HepG2 (cell line): ENCODE data around the gene ACE. TPM values are rescaled to one million over a fixed set of nuclear protein-coding genes. Genes with fewer than 3 reads are reported as not detected.

Experiments used
- ATAC-seq: fragments of 200-7000 bp; cut with Tn5 transposase; 3 replicates; pipeline ENCODE4 v1.9.1; 2020; ENCODE audit warnings: mild to moderate bottlenecking, moderate library complexity
- BruUV-seq: library from RNA; stranded (reverse); fragments of 400-500 nt; replicated peaks from 2 replicates; lab custom pipeline; 2021; lab: Mats Ljungman, UMichigan
- CTCF ChIA-PET: fragments of 300-600 bp; formaldehyde crosslinking; extraction: SDS; loops from one replicate; lab custom pipeline; 2021; ENCODE audit warnings: low total read pairs, inconsistent platforms, low intra/inter-chr PET ratio; lab: Yijun Ruan, JAX
- POLR2A ChIA-PET: fragments of 350-600 bp; sonication (Branson Sonifier 250); formaldehyde crosslinking; loops from one replicate; lab custom pipeline; 2020; ENCODE audit warnings: antibody characterized with exemption, inconsistent platforms; lab: Yijun Ruan, JAX
- DNase-seq: peaks from one replicate; pipeline ENCODE4 v3.0.0-alpha.2; 2015; ENCODE audit warnings: low spot score
- FAIRE-seq: peaks from 3 replicates; lab custom pipeline; 2011; peaks lifted over from hg19 to GRCh38; lab: Jason Lieb, UNC
- H2AFZ ChIP-seq: one replicate; pipeline ENCODE4 v1.6.1; 2011; ENCODE audit warnings: low read length, inconsistent platforms
- H3K27ac ChIP-seq: fragments of 300-600 bp; 3 replicates; pipeline ENCODE4 v1.8.0; 2011; ENCODE audit warnings: mixed run types, mild to moderate bottlenecking, mixed read lengths, low read length, inconsistent platforms; ENCODE audit not compliant: insufficient read depth; ENCODE audit errors: extremely low read length
- H3K27me3 ChIP-seq, 2 experiments: fragments of 200-600 bp in 1 of 2; 2 replicates in 1 of 2; 3 replicates in 1 of 2; pipeline versions ENCODE4 v1.6.0 to v1.8.0; 2011; ENCODE audit warnings: low read length in 2 of 2, mild to moderate bottlenecking in 2 of 2, moderate library complexity in 2 of 2, inconsistent platforms in 1 of 2; ENCODE audit not compliant: insufficient read depth in 2 of 2, control insufficient read depth in 1 of 2
- H3K36me3 ChIP-seq, 2 experiments: fragments of 200-600 bp in 1 of 2; replicated peaks in 1 of 2; 2 replicates in 1 of 2; 3 replicates in 1 of 2; pipeline versions ENCODE4 v1.5.1 to v1.8.0; 2011; ENCODE audit warnings: low read length in 2 of 2, inconsistent platforms in 1 of 2; ENCODE audit not compliant: insufficient read depth in 2 of 2, control insufficient read depth in 1 of 2
- H3K4me1 ChIP-seq: 2 replicates; pipeline ENCODE4 v1.5.1; 2012; ENCODE audit warnings: low read length, inconsistent platforms; ENCODE audit not compliant: insufficient read depth
- H3K4me2 ChIP-seq: 2 replicates; pipeline ENCODE4 v1.6.0; 2011; ENCODE audit warnings: low read depth, low read length, inconsistent platforms
- H3K4me3 ChIP-seq, 3 experiments: fragments of 200-600 bp in 1 of 3; sonication (generic), shearing (Covaris generic) in 1 of 3; replicated peaks in 1 of 3; 2 replicates each; pipeline ENCODE4 v1.5.1; 2011 to 2016; ENCODE audit warnings: low read length in 3 of 3, inconsistent platforms in 2 of 3, low read depth in 2 of 3, mild to moderate bottlenecking in 2 of 3, control low read depth in 1 of 3, mixed read lengths in 1 of 3; ENCODE audit not compliant: insufficient read depth in 1 of 3
- H3K79me2 ChIP-seq: one replicate; pipeline ENCODE4 v1.6.1; 2011; ENCODE audit warnings: low read length, inconsistent platforms; ENCODE audit not compliant: insufficient read depth
- H3K9ac ChIP-seq: 2 replicates; pipeline ENCODE4 v1.6.0; 2011; ENCODE audit warnings: mild to moderate bottlenecking, low read depth, low read length, inconsistent platforms; ENCODE audit not compliant: insufficient read depth
- H3K9me3 ChIP-seq: 2 replicates; pipeline ENCODE4 v1.5.1; 2012; ENCODE audit warnings: mild to moderate bottlenecking, low read length
- H4K20me1 ChIP-seq: 2 replicates; pipeline ENCODE4 v1.6.0; 2011; ENCODE audit warnings: inconsistent platforms, mild to moderate bottlenecking, low read length, moderate library complexity; ENCODE audit not compliant: insufficient read depth
- FLYWCH1 ChIP-seq: sonication (generic); formaldehyde crosslinking; IDR thresholded peaks from 2 replicates; pipeline ENCODE4 v1.8.1; 2023; ENCODE audit warnings: mild to moderate bottlenecking, missing genetic modification reagents
- HCFC1 ChIP-seq: fragments of 150-350 bp; IDR thresholded peaks from 2 replicates; pipeline ENCODE4 v1.6.1; 2014; ENCODE audit warnings: low read depth, low read length
- KAT7 ChIP-seq: IDR thresholded peaks from 2 replicates; pipeline ENCODE4 v1.6.1; 2018; ENCODE audit warnings: borderline replicate concordance, missing compliant biosample characterization
- POGZ ChIP-seq: sonication (generic); formaldehyde crosslinking; IDR thresholded peaks from 2 replicates; pipeline ENCODE4 v1.4.0; 2020; ENCODE audit warnings: mild to moderate bottlenecking, missing genetic modification reagents
- SMYD3 ChIP-seq: sonication (generic); formaldehyde crosslinking; IDR thresholded peaks from 2 replicates; pipeline ENCODE4 v1.8.1; 2023; ENCODE audit warnings: mild to moderate bottlenecking, missing genetic modification reagents
- WGBS: methylation state at CpG from one replicate; pipeline ENCODE4 v1.1.6; 2017; ENCODE audit warnings: low lambda C conversion rate; 5-methylcytosine and 5-hydroxymethylcytosine counted together
- in situ Hi-C: cut with HindIII; loops from 2 replicates; pipeline ENCODE4 v1.10.0; 2017; ENCODE audit warnings: low pct_unique_long_range_greater_than_20kb; ENCODE audit not compliant: extremely low pct_ligation_motif_present
- intact Hi-C: fragments of 100-400 bp; cut with micrococcal nuclease; formaldehyde crosslinking; loops from one replicate; pipeline ENCODE4 v1.10.0; 2022; ENCODE audit not compliant: unreplicated experiment
- polyA plus RNA-seq, 8 experiments: library from polyadenylated mRNA; depleted of rRNA in 3 of 8; stranded (reverse) in 7 of 8; unstranded in 1 of 8; fragments of >200 nt; fragmentation: Illumina TruSeq in 4 of 8; extraction: Trizol in 4 of 8; gene quantifications; 2 replicates each; pipeline versions ENCODE4 v1.2.1 to v1.2.3, GENCODE V29; 2011 to 2016; ENCODE audit warnings: low read depth in 4 of 8, missing spikeins in 1 of 8, mixed read lengths in 1 of 8; ENCODE audit not compliant: insufficient read depth in 1 of 8
- total RNA-seq, 5 experiments: library from RNA; depleted of rRNA; stranded (reverse); fragments of >200 nt; fragmentation: Illumina TruSeq; extraction: Trizol; gene quantifications; 2 replicates each; pipeline ENCODE4 v1.2.3, GENCODE V29; 2016; ENCODE audit warnings: low read depth in 1 of 5
- TF ChIP-seq, protein P1 (sequence below): sonication (generic); formaldehyde crosslinking; IDR thresholded peaks from 2 replicates; pipeline ENCODE4 v1.8.1; 2023; ENCODE audit warnings: missing genetic modification reagents, inconsistent platforms, borderline replicate concordance
- TF ChIP-seq, protein P2 (sequence below): sonication (generic); formaldehyde crosslinking; IDR thresholded peaks from 2 replicates; pipeline ENCODE4 v1.5.1; 2020; ENCODE audit warnings: missing genetic modification reagents, mild to moderate bottlenecking, borderline replicate concordance
- TF ChIP-seq, protein P3 (sequence below): sonication (generic); formaldehyde crosslinking; IDR thresholded peaks from 2 replicates; pipeline ENCODE4 v1.8.0; 2022; ENCODE audit warnings: mild to moderate bottlenecking, missing genetic modification reagents, moderate library complexity

Gene ACE
- total and polyA plus RNA-seq, 2 of the 13 experiments (the other 11 are each of a cell fraction or from before 2014, with no cell fraction given) = 0.08 to 0.13 TPM

DNA sequence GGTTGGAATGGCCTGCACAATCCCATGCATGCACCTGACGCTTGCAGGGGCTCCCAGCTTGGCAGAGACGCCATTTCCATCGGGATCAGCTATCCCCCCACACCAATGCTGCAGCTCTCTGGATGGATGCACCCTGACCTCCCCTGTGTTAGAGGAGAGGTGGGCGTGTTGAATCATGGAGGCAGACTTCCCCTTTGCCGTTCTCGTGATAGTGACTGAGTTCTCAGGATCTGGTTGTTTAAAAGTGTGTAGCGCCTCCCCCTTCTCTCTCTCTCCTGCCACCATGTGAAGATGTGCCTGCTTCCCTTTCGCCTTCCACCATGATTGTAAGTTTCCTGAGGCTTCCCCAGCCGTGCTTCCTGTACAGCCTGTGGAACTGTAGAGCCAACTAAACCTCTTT lies 28.5 kb downstream of the ACE start:
- no peak for ATAC-seq
- Histone ChIP-seq H3K27me3 (peaks cover 15 to 72% of the 10 kb centered on the region in 2 experiments; a peak in 4 of 5 replicates), H3K4me2 (no peak overlapping the region), H3K27ac (no peak overlapping the region), H3K4me1 (0 out of 2 replicates have a peak, but pooled peaks cover 6% of the 10 kb centered on the region), H4K20me1 (no peaks in the 10 kb centered on the region), H2AFZ (no peak overlapping the region), H3K9me3 (no peaks in the 10 kb centered on the region), H3K4me3 (no peak overlapping the region), H3K36me3 (no peaks in the 10 kb centered on the region), H3K9ac (no peak overlapping the region)
- ChIA-PET CTCF (no interaction called here), POLR2A (no interaction called here)
- in situ Hi-C loops = no loop called here
- FAIRE-seq = no peak
- intact Hi-C loops = no loop called here
- 51% methylated on average over 8 of the region's 9 CpGs for WGBS
- BruUV-seq = no TSS peak
- TF ChIP-seq KAT7 (no peak), FLYWCH1 (CRISPR knock-in tag) (no peak), POGZ (CRISPR knock-in tag) (no peak), SMYD3 (CRISPR knock-in tag) (no peak), HCFC1 (no peak)
- TF ChIP-seq, protein P1, sequence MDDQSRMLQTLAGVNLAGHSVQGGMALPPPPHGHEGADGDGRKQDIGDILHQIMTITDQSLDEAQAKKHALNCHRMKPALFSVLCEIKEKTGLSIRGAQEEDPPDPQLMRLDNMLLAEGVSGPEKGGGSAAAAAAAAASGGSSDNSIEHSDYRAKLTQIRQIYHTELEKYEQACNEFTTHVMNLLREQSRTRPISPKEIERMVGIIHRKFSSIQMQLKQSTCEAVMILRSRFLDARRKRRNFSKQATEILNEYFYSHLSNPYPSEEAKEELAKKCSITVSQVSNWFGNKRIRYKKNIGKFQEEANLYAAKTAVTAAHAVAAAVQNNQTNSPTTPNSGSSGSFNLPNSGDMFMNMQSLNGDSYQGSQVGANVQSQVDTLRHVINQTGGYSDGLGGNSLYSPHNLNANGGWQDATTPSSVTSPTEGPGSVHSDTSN (CRISPR knock-in tag) = no peak
- TF ChIP-seq, protein P2, sequence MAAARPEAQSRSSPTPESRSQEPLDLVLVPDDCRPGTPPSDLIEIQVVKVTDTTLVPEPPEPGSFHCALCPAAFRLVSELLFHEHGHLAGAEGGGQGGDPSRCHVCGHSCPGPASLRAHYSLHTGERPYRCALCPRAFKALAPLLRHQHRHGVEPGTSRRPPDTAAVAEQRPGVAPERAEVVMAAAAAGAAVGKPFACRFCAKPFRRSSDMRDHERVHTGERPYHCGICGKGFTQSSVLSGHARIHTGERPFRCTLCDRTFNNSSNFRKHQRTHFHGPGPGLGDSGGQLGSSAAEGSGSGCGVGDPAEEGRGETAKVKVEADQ (CRISPR knock-in tag) = no peak
- TF ChIP-seq, protein P3, sequence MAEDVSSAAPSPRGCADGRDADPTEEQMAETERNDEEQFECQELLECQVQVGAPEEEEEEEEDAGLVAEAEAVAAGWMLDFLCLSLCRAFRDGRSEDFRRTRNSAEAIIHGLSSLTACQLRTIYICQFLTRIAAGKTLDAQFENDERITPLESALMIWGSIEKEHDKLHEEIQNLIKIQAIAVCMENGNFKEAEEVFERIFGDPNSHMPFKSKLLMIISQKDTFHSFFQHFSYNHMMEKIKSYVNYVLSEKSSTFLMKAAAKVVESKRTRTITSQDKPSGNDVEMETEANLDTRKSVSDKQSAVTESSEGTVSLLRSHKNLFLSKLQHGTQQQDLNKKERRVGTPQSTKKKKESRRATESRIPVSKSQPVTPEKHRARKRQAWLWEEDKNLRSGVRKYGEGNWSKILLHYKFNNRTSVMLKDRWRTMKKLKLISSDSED (CRISPR knock-in tag) = no peak
- TF ChIP-seq, all 625 proteins: peak for 0
- no peak for DNase-seq
- no peaks in the 10 kb centered on the region for H3K79me2 ChIP-seq
